ENCODE data around the gene BLVRA.

GRCh38 chr7:43749383-43749940 lies 9.0 kb upstream of the BLVRA start:
- no peak for TF ChIP-seq CTCF (IDR thresholded peaks at IDR 0.05; ENCODE audit: low read depth, low read length, poor library complexity, severe bottlenecking)
- TF ChIP-seq EZH2phosphoT487 (IDR thresholded peaks at IDR 0.05; ENCODE audit: borderline replicate concordance, low read length) = no peak
